C4-2B (cell line): ENCODE results near the gene ZDHHC14.

Experiments
- H3K27ac ChIP-seq: fragments of 450-650 bp; 2 replicates; pipeline ENCODE4 v1.5.1; 2017
- ZFX ChIP-seq: fragments of 450-650 bp; IDR thresholded peaks from 2 replicates; pipeline ENCODE4 v1.6.1; 2017
- TF ChIP-seq, protein P1 (sequence below): fragments of 450-650 bp; conservative IDR thresholded peaks from 2 replicates; pipeline ENCODE4 v1.5.1; 2017; ENCODE audit warnings: mild to moderate bottlenecking

ZDHHC14 gene

GRCh38 chr6:157497579-157497978 is 116.6 kb downstream of the ZDHHC14 start:
- TF ChIP-seq ZFX = no peak
- TF ChIP-seq, protein P1, sequence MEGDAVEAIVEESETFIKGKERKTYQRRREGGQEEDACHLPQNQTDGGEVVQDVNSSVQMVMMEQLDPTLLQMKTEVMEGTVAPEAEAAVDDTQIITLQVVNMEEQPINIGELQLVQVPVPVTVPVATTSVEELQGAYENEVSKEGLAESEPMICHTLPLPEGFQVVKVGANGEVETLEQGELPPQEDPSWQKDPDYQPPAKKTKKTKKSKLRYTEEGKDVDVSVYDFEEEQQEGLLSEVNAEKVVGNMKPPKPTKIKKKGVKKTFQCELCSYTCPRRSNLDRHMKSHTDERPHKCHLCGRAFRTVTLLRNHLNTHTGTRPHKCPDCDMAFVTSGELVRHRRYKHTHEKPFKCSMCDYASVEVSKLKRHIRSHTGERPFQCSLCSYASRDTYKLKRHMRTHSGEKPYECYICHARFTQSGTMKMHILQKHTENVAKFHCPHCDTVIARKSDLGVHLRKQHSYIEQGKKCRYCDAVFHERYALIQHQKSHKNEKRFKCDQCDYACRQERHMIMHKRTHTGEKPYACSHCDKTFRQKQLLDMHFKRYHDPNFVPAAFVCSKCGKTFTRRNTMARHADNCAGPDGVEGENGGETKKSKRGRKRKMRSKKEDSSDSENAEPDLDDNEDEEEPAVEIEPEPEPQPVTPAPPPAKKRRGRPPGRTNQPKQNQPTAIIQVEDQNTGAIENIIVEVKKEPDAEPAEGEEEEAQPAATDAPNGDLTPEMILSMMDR = no peak
- H3K27ac ChIP-seq = no peak overlapping the region

- H3K27ac ChIP-seq = no peak overlapping the region
- TF ChIP-seq, protein P1 = no peak
- no peak for TF ChIP-seq ZFX
These were observed 117.8 kb downstream of the ZDHHC14 start for GRCh38 chr6:157498817-157499216.

GRCh38 chr6:157500022-157500421 is 119.0 kb downstream of the ZDHHC14 start:
- no peak overlapping the region for H3K27ac ChIP-seq

GRCh38 chr6:157503018-157503747 is 122.2 kb downstream of the ZDHHC14 start:
- TF ChIP-seq, protein P1 = no peak
- TF ChIP-seq ZFX = no peak
- H3K27ac ChIP-seq = no peak overlapping the region

More at GRCh38 chr6:157500022-157500421, 119.0 kb downstream of the ZDHHC14 start:
- TF ChIP-seq, protein P1 = no peak

DNA sequence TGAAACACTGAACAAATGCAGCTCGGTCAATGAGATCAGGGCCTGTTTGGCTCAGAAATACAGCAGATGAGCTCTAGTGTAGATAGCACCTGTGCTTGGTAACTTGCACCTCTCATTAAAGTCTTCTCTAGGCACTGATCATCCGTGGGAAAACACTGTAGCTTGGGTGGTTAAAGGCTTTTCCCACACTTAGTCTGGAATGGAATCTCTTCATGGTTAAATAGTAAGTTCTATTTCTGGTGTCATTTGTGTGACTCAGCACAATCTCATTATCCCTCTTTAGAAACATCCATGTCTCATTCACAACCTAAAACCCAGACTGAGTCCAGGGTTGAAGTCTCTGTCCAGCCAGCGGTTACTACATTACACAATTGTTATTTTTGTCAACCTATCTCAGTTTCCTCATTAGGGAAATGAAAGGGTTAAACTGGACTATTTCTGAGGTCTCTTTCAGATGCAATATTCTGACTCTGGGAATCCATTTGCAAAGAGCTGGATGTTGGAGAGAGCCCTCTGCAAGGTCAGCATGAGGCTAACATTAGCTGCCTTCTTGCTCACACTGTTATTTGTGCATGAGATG is 125.0 kb downstream of the ZDHHC14 start:
- TF ChIP-seq, protein P1 = no peak
- no peak for TF ChIP-seq ZFX
- no peak overlapping the region for H3K27ac ChIP-seq

- H3K27ac ChIP-seq = no peak overlapping the region
- TF ChIP-seq ZFX = no peak
- TF ChIP-seq, protein P1 = no peak
These were observed 129.6 kb downstream of the ZDHHC14 start for GRCh38 chr6:157510323-157511188.
